Measurements from ENCODE around the gene CHGA.

GRCh38 chr14:92925446-92925845 lies 2.5 kb downstream of the CHGA start:
- TF ChIP-seq CTCF (IDR thresholded peaks at IDR 0.05) (no peak), POLR2A (IDR thresholded peaks at IDR 0.05) (no peak)
